ENCODE data around the gene UCK1.

- TF ChIP-seq CTCF (IDR thresholded peaks at IDR 0.05; ENCODE audit: insufficient read depth, low read length) (no peak), GABPA (IDR thresholded peaks at IDR 0.05; ENCODE audit: low read depth) (no peak), REST (IDR thresholded peaks at IDR 0.05; ENCODE audit: insufficient replicate concordance, low read depth) (no peak), POLR2AphosphoS5 (IDR thresholded peaks at IDR 0.05; ENCODE audit: low read depth) (no peak)
Observed at GRCh38 chr9:131520503-131520902, 10.6 kb downstream of the UCK1 start.
